Effector memory CD4-positive, alpha-beta T cell (primary cell): ENCODE measurements around the gene PLCL2.

ENCODE experiments used
- DNase-seq, 3 donors: peaks; one replicate each; pipeline ENCODE4 v3.0.0-alpha.2; 2020
- H3K27ac ChIP-seq: 2 replicates; pipeline ENCODE4 v1.7.0; 2013; ENCODE audit warnings: mild to moderate bottlenecking, low read length, moderate library complexity; ENCODE audit not compliant: insufficient read depth, poor library complexity, severe bottlenecking
- H3K27me3 ChIP-seq: replicated peaks from 2 replicates; pipeline ENCODE4 v1.7.0; 2013; ENCODE audit warnings: mild to moderate bottlenecking, low read length; ENCODE audit not compliant: insufficient read depth, control insufficient read depth, poor library complexity, severe bottlenecking
- H3K36me3 ChIP-seq: 2 replicates; pipeline ENCODE4 v1.7.0; 2013; ENCODE audit warnings: mild to moderate bottlenecking, low read length, moderate library complexity; ENCODE audit not compliant: control insufficient read depth, insufficient read depth
- H3K4me1 ChIP-seq: 2 replicates; pipeline ENCODE4 v1.7.0; 2013; ENCODE audit warnings: low read length, mild to moderate bottlenecking; ENCODE audit not compliant: control insufficient read depth, insufficient read depth, poor library complexity, severe bottlenecking
- H3K4me3 ChIP-seq: 2 replicates; pipeline ENCODE4 v1.7.0; 2013; ENCODE audit warnings: low read length, low read depth, mild to moderate bottlenecking; ENCODE audit not compliant: insufficient read depth, poor library complexity, severe bottlenecking
- H3K9me3 ChIP-seq: 2 replicates; pipeline ENCODE4 v1.7.0; 2013; ENCODE audit warnings: mild to moderate bottlenecking, low read length, moderate library complexity; ENCODE audit not compliant: control insufficient read depth

PLCL2 gene

GRCh38 chr3:16842272-16843270 is 42.2 kb upstream of the PLCL2 start:
- Histone ChIP-seq H3K27ac (peak overlapping the region; percentile 92), H3K4me1 (peaks cover 49% of the 10 kb centered on the region), H3K36me3 (no peaks in the 10 kb centered on the region), H3K4me3 (peak overlapping the region; percentile 36), H3K9me3 (no peaks in the 10 kb centered on the region), H3K27me3 (no peaks in the 10 kb centered on the region)
- DNase-seq, result peak; percentile 56 to 64 (median 62)

- Histone ChIP-seq H3K27me3 (no peaks in the 10 kb centered on the region), H3K36me3 (no peaks in the 10 kb centered on the region), H3K4me3 (no peak overlapping the region), H3K9me3 (no peaks in the 10 kb centered on the region), H3K27ac (peak overlapping the region; percentile 92), H3K4me1 (peaks cover 54% of the 10 kb centered on the region)
- DNase-seq, result no peak
Observed at GRCh38 chr3:16844222-16844621, 40.5 kb upstream of the PLCL2 start.

- Histone ChIP-seq H3K9me3 (no peaks in the 10 kb centered on the region), H3K27me3 (no peaks in the 10 kb centered on the region), H3K36me3 (no peaks in the 10 kb centered on the region), H3K27ac (peak overlapping the region; percentile 92), H3K4me1 (peaks cover 57% of the 10 kb centered on the region), H3K4me3 (no peak overlapping the region)
- no peak for DNase-seq
Observed at GRCh38 chr3:16844791-16845190, 40.0 kb upstream of the PLCL2 start.

GRCh38 chr3:16846373-16847080 is 38.2 kb upstream of the PLCL2 start:
- H3K27me3 ChIP-seq, result no peaks in the 10 kb centered on the region
- H3K27ac ChIP-seq, result no peak overlapping the region
- H3K36me3 ChIP-seq, result no peaks in the 10 kb centered on the region
- H3K4me3 ChIP-seq, result no peak overlapping the region
- DNase-seq, result no peak
- H3K4me1 ChIP-seq, result peaks cover 58% of the 10 kb centered on the region
- no peaks in the 10 kb centered on the region for H3K9me3 ChIP-seq

GRCh38 chr3:16848007-16848406 is 36.7 kb upstream of the PLCL2 start:
- Histone ChIP-seq H3K27ac (no peak overlapping the region), H3K36me3 (no peaks in the 10 kb centered on the region), H3K4me1 (peaks cover 45% of the 10 kb centered on the region), H3K27me3 (no peaks in the 10 kb centered on the region), H3K4me3 (no peak overlapping the region), H3K9me3 (no peaks in the 10 kb centered on the region)
- DNase-seq, result no peak

GRCh38 chr3:16849229-16849628 is 35.5 kb upstream of the PLCL2 start:
- Histone ChIP-seq H3K27ac (peak overlapping the region; percentile 41), H3K36me3 (no peaks in the 10 kb centered on the region), H3K27me3 (no peaks in the 10 kb centered on the region), H3K9me3 (no peaks in the 10 kb centered on the region), H3K4me1 (peaks cover 33% of the 10 kb centered on the region), H3K4me3 (peak overlapping the region; percentile 22)
- DNase-seq, result peak; percentile 36 to 54 (median 50)

- H3K27ac ChIP-seq, result peak overlapping the region; percentile 41
- no peaks in the 10 kb centered on the region for H3K9me3 ChIP-seq
- H3K36me3 ChIP-seq, result no peaks in the 10 kb centered on the region
- H3K4me3 ChIP-seq, result no peak overlapping the region
- no peak for DNase-seq
- H3K27me3 ChIP-seq, result no peaks in the 10 kb centered on the region
- H3K4me1 ChIP-seq, result peaks cover 27% of the 10 kb centered on the region
Observed at GRCh38 chr3:16849795-16850194, 35.0 kb upstream of the PLCL2 start.

GRCh38 chr3:16855497-16855896 is 29.3 kb upstream of the PLCL2 start:
- no peak for DNase-seq

GRCh38 chr3:16860234-16860633 is 24.5 kb upstream of the PLCL2 start:
- DNase-seq, result no peak
- Histone ChIP-seq H3K4me1 (no peaks in the 10 kb centered on the region), H3K27me3 (no peaks in the 10 kb centered on the region), H3K36me3 (no peaks in the 10 kb centered on the region), H3K4me3 (no peak overlapping the region), H3K9me3 (no peaks in the 10 kb centered on the region), H3K27ac (no peak overlapping the region)

More at GRCh38 chr3:16855497-16855896, 29.3 kb upstream of the PLCL2 start:
- Histone ChIP-seq H3K4me1 (no peaks in the 10 kb centered on the region), H3K27me3 (no peaks in the 10 kb centered on the region), H3K4me3 (no peak overlapping the region), H3K27ac (no peak overlapping the region), H3K36me3 (no peaks in the 10 kb centered on the region), H3K9me3 (no peaks in the 10 kb centered on the region)

- no peak for DNase-seq
- no peaks in the 10 kb centered on the region for H3K36me3 ChIP-seq
- H3K27me3 ChIP-seq, result no peaks in the 10 kb centered on the region
- H3K27ac ChIP-seq, result no peak overlapping the region
- H3K4me3 ChIP-seq, result no peak overlapping the region
- H3K4me1 ChIP-seq, result no peaks in the 10 kb centered on the region
- no peaks in the 10 kb centered on the region for H3K9me3 ChIP-seq
Observed at GRCh38 chr3:16861432-16861831, 23.3 kb upstream of the PLCL2 start.
